ENCODE measurements around the gene PTMA.
"Not testable (repeated sequence)": the region's sequence is repeated elsewhere in the genome, so short reads cannot be mapped to it uniquely, and the experiment has no call there.

DNA sequence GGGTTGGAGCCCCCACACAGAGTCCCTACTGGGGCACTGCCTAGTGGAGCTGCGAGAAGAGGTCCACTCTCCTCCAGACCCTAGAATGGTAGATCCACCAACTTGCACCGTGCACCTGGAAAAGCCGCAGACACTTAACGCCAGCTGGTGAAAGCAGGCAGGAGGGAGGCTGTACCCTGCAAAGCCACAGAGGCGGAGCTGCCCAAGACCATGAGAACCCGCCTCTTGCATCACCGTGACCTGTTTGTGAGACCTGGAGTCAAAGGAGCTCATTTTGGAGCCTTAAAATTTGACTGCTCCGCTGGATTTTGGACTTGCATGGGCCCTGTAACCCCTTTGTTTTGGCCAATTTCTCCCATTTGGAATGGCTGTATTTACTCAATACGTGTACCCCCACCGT, 40.7 kb downstream of the PTMA start:
- TF ChIP-seq, protein P1, sequence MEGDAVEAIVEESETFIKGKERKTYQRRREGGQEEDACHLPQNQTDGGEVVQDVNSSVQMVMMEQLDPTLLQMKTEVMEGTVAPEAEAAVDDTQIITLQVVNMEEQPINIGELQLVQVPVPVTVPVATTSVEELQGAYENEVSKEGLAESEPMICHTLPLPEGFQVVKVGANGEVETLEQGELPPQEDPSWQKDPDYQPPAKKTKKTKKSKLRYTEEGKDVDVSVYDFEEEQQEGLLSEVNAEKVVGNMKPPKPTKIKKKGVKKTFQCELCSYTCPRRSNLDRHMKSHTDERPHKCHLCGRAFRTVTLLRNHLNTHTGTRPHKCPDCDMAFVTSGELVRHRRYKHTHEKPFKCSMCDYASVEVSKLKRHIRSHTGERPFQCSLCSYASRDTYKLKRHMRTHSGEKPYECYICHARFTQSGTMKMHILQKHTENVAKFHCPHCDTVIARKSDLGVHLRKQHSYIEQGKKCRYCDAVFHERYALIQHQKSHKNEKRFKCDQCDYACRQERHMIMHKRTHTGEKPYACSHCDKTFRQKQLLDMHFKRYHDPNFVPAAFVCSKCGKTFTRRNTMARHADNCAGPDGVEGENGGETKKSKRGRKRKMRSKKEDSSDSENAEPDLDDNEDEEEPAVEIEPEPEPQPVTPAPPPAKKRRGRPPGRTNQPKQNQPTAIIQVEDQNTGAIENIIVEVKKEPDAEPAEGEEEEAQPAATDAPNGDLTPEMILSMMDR (IDR thresholded peaks at IDR 0.05 in 2 of 3, conservative IDR thresholded peaks at IDR 0.05 in 1 of 3; ENCODE audit: borderline replicate concordance in 1 of 3, insufficient read depth in 1 of 3, low read depth in 2 of 3, low read length in 2 of 3): not testable (repeated sequence)
- TF ChIP-seq EZH2 (IDR thresholded peaks at IDR 0.05): not testable (repeated sequence)
